K562 (cell line): ENCODE results near the gene CCNL1. TPM values are rescaled to one million over a fixed set of nuclear protein-coding genes. Genes with fewer than 3 reads are reported as not detected.

Source experiments
- ATF2 ChIP-seq: sonication (generic); formaldehyde crosslinking; IDR thresholded peaks from 2 replicates; pipeline ENCODE4 v1.8.1; 2022; ENCODE audit warnings: missing genetic modification reagents
- ATF4 ChIP-seq: fragments of 450-650 bp; formaldehyde crosslinking; IDR thresholded peaks from 2 replicates; pipeline ENCODE4 v1.4.0; 2022; ENCODE audit warnings: mild to moderate bottlenecking, moderate library complexity
- CBX2 ChIP-seq: fragments of 200-600 bp; sonication (generic); IDR thresholded peaks from one replicate; pipeline ENCODE4 v1.6.1; 2012; ENCODE audit warnings: mild to moderate bottlenecking, low read length, inconsistent platforms; ENCODE audit not compliant: insufficient read depth, poor library complexity, severe bottlenecking
- E2F1 ChIP-seq: sonication (generic); formaldehyde crosslinking; IDR thresholded peaks from 2 replicates; pipeline ENCODE4 v1.8.1; 2023; ENCODE audit warnings: mild to moderate bottlenecking, missing genetic modification reagents, moderate library complexity
- ETS2 ChIP-seq: IDR thresholded peaks from 2 replicates; pipeline ENCODE4 v1.6.1; 2016; ENCODE audit warnings: borderline replicate concordance, missing genetic modification characterization, mild to moderate bottlenecking, moderate library complexity, missing compliant biosample characterization; ENCODE audit not compliant: poor library complexity, severe bottlenecking
- FOXJ3 ChIP-seq: sonication (generic); formaldehyde crosslinking; IDR thresholded peaks from 2 replicates; pipeline ENCODE4 v1.4.0; 2020; ENCODE audit warnings: mild to moderate bottlenecking, missing genetic modification reagents
- HINFP ChIP-seq: fragments of 450-650 bp; conservative IDR thresholded peaks from 2 replicates; pipeline ENCODE4 v1.6.1; 2016; ENCODE audit warnings: missing genetic modification characterization, low read depth, mild to moderate bottlenecking, control low read depth, missing compliant biosample characterization
- JUNB ChIP-seq: fragments of 450-650 bp; formaldehyde crosslinking; conservative IDR thresholded peaks from 2 replicates; pipeline ENCODE4 v1.4.0; 2020; ENCODE audit warnings: mild to moderate bottlenecking
- MYC ChIP-seq, 2 experiments: fragments of 250-450 bp in 1 of 2; sonication (Bioruptor Pico) in 1 of 2; IDR thresholded peaks; 2 replicates each; pipeline versions ENCODE4 v1.5.1 to v1.6.1; 2012 to 2021; ENCODE audit warnings: low read depth in 2 of 2, borderline replicate concordance in 1 of 2, improper control_type of control experiment in 1 of 2, low read length in 1 of 2, mild to moderate bottlenecking in 1 of 2, moderate library complexity in 1 of 2
- NBN ChIP-seq: fragments of 450-650 bp; IDR thresholded peaks from 2 replicates; pipeline ENCODE4 v1.6.1; 2016; ENCODE audit warnings: low read depth, mild to moderate bottlenecking
- POLR2A ChIP-seq: fragments of 450-650 bp; conservative IDR thresholded peaks from 2 replicates; pipeline ENCODE4 v1.6.1; 2016
- PYGO2 ChIP-seq: fragments of 450-650 bp; IDR thresholded peaks from 2 replicates; pipeline ENCODE4 v1.6.1; 2016; ENCODE audit warnings: mild to moderate bottlenecking, missing genetic modification characterization, moderate library complexity, missing compliant biosample characterization
- SAFB2 ChIP-seq: fragments of 200-400 bp; formaldehyde crosslinking; IDR thresholded peaks from 2 replicates; pipeline ENCODE4 v1.6.1; 2018; ENCODE audit warnings: borderline replicate concordance, low read length, low read depth, moderate library complexity; ENCODE audit not compliant: severe bottlenecking
- SMARCB1 ChIP-seq: IDR thresholded peaks from 2 replicates; pipeline ENCODE4 v1.6.1; 2011; ENCODE audit warnings: improper control_type of control experiment, low read depth; ENCODE audit not compliant: insufficient read length
- SMC3 ChIP-seq: conservative IDR thresholded peaks from 2 replicates; pipeline ENCODE4 v1.6.1; 2011; ENCODE audit warnings: low read depth, low read length, improper control_type of control experiment; ENCODE audit not compliant: insufficient read depth
- SRSF1 ChIP-seq: fragments of 200-400 bp; formaldehyde crosslinking; IDR thresholded peaks from 2 replicates; pipeline ENCODE4 v1.6.1; 2017; ENCODE audit warnings: mild to moderate bottlenecking, low read depth, low read length, moderate library complexity
- U2AF1 ChIP-seq: fragments of 200-400 bp; formaldehyde crosslinking; optimal IDR thresholded peaks from 2 replicates; pipeline ENCODE3; 2017; ENCODE audit warnings: mild to moderate bottlenecking, low read depth, low read length, moderate library complexity
- ZC3H8 ChIP-seq: fragments of 450-650 bp; IDR thresholded peaks from 2 replicates; pipeline ENCODE4 v1.6.1; 2017
- polyA plus RNA-seq, 8 experiments: library from polyadenylated mRNA; depleted of rRNA in 4 of 8; stranded (reverse) in 5 of 8; unstranded in 3 of 8; fragments of >200 nt; fragmentation: Nextera tagmentation in 2 of 8; fragmentation: Illumina TruSeq in 1 of 8; extraction: Ambion mirVana in 2 of 8; extraction: Trizol in 1 of 8; gene quantifications; 2 replicates each; pipeline versions ENCODE4 v1.2.1 to v1.2.3, GENCODE V29; 2011 to 2014; ENCODE audit warnings: inconsistent platforms in 1 of 8, missing spikeins in 1 of 8
- total RNA-seq, 7 experiments: library from RNA; depleted of rRNA in 6 of 7; stranded (reverse); fragments of >200 nt in 6 of 7; fragmentation: Illumina TruSeq in 2 of 7; extraction: Trizol in 2 of 7; gene quantifications; 2 replicates each; pipeline versions ENCODE4 v1.2.1 to v1.2.3, GENCODE V29; 2011 to 2021; ENCODE audit warnings: low replicate concordance in 1 of 7
- TF ChIP-seq, protein P1 (sequence below): IDR thresholded peaks from 2 replicates; pipeline ENCODE4 v1.6.1; 2014; ENCODE audit warnings: antibody characterized with exemption

CCNL1 gene
- total and polyA plus RNA-seq, 9 of the 15 experiments (the other 6 are each of a cell fraction or from before 2014, with no cell fraction given): 16.1 to 186 (median 132) TPM

- peak; percentile 100 for TF ChIP-seq ATF2
- no peak for TF ChIP-seq PYGO2 (tag)
- TF ChIP-seq SMARCB1: no peak
- TF ChIP-seq ATF4 (CRISPR knock-in tag): no peak
- TF ChIP-seq SAFB2: no peak
- TF ChIP-seq U2AF1: peak; percentile 98
- TF ChIP-seq HINFP (tag): no peak
- TF ChIP-seq, protein P1, sequence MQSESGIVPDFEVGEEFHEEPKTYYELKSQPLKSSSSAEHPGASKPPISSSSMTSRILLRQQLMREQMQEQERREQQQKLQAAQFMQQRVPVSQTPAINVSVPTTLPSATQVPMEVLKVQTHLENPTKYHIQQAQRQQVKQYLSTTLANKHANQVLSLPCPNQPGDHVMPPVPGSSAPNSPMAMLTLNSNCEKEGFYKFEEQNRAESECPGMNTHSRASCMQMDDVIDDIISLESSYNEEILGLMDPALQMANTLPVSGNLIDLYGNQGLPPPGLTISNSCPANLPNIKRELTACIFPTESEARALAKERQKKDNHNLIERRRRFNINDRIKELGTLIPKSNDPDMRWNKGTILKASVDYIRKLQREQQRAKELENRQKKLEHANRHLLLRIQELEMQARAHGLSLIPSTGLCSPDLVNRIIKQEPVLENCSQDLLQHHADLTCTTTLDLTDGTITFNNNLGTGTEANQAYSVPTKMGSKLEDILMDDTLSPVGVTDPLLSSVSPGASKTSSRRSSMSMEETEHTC: peak; percentile 99
- peak; percentile 99 for TF ChIP-seq POLR2A
- peak; percentile 76 for TF ChIP-seq NBN
- TF ChIP-seq FOXJ3 (CRISPR knock-in tag): no peak
- TF ChIP-seq SRSF1: no peak
- peak; percentile 74; the same call in 1 of the 2 replicates for TF ChIP-seq JUNB (CRISPR knock-in tag)
- no peak for TF ChIP-seq CBX2
- TF ChIP-seq MYC (IDR thresholded peaks at IDR 0.05; ENCODE audit: low read depth, low read length): peak; percentile 96
- peak; percentile 94 for TF ChIP-seq MYC (CRISPR knock-in tag; IDR thresholded peaks at IDR 0.05; ENCODE audit: borderline replicate concordance, low read depth)
- TF ChIP-seq SMC3: 0 out of 2 replicates have a peak, but pooled peaks have one; percentile 1
- TF ChIP-seq ETS2 (tag): no peak
- no peak for TF ChIP-seq ZC3H8
- peak; percentile 93; the same call in 1 of the 2 replicates for TF ChIP-seq E2F1 (CRISPR knock-in tag)
Observed at GRCh38 chr3:157159762-157160657, at the start of gene CCNL1 (continued).
